Trophoblast cell (in vitro differentiated cells and primary cell): Measurements from ENCODE around the gene PRSS48.

Source experiments
- DNase-seq, 2 donors: peaks; one replicate each; pipeline ENCODE4 v3.0.0-alpha.2; 2016
- H2AFZ ChIP-seq: 2 replicates; pipeline ENCODE4 v1.6.1; 2013; ENCODE audit warnings: low read length, moderate library complexity, mild to moderate bottlenecking; ENCODE audit not compliant: insufficient read depth, poor library complexity
- H2AK5ac ChIP-seq: 2 replicates; pipeline ENCODE4 v1.6.1; 2013; ENCODE audit warnings: mild to moderate bottlenecking, low read length
- H2BK120ac ChIP-seq: 2 replicates; pipeline ENCODE4 v1.6.1; 2013; ENCODE audit warnings: low read length, mild to moderate bottlenecking, moderate library complexity; ENCODE audit not compliant: insufficient read depth, poor library complexity
- H2BK12ac ChIP-seq: 2 replicates; pipeline ENCODE4 v1.6.1; 2013; ENCODE audit warnings: mild to moderate bottlenecking, low read length, moderate library complexity
- H2BK5ac ChIP-seq: 2 replicates; pipeline ENCODE4 v1.6.1; 2013; ENCODE audit warnings: low read length, low read depth, moderate library complexity, mild to moderate bottlenecking; ENCODE audit not compliant: poor library complexity
- H3K14ac ChIP-seq: 2 replicates; pipeline ENCODE4 v1.6.1; 2013; ENCODE audit warnings: mild to moderate bottlenecking, low read length
- H3K18ac ChIP-seq: 2 replicates; pipeline ENCODE4 v1.6.1; 2013; ENCODE audit warnings: mild to moderate bottlenecking, low read length
- H3K23ac ChIP-seq: 2 replicates; pipeline ENCODE4 v1.6.1; 2013; ENCODE audit warnings: low read length
- H3K27ac ChIP-seq: 2 replicates; pipeline ENCODE4 v1.5.1; 2013; ENCODE audit warnings: low read depth, mild to moderate bottlenecking, inconsistent platforms, low read length, moderate library complexity
- H3K27me3 ChIP-seq: 2 replicates; pipeline ENCODE4 v1.6.1; 2013; ENCODE audit warnings: inconsistent platforms, mild to moderate bottlenecking, low read length, moderate library complexity; ENCODE audit not compliant: insufficient read depth
- H3K36me3 ChIP-seq, 2 experiments: 1 replicate in 1 of 2; 2 replicates in 1 of 2; pipeline ENCODE4 v1.6.1; 2013; ENCODE audit warnings: low read length in 2 of 2, mild to moderate bottlenecking in 2 of 2, moderate library complexity in 1 of 2; ENCODE audit not compliant: insufficient read depth in 2 of 2, control insufficient read depth in 1 of 2
- H3K4ac ChIP-seq: 2 replicates; pipeline ENCODE4 v1.6.1; 2013; ENCODE audit warnings: low read depth, mild to moderate bottlenecking, low read length, moderate library complexity
- H3K4me1 ChIP-seq, 2 experiments: 1 replicate in 1 of 2; 2 replicates in 1 of 2; pipeline ENCODE4 v1.6.1; 2013; ENCODE audit warnings: low read length in 2 of 2, mild to moderate bottlenecking in 2 of 2, moderate library complexity in 1 of 2; ENCODE audit not compliant: insufficient read depth in 2 of 2, control insufficient read depth in 1 of 2
- H3K4me2 ChIP-seq: 2 replicates; pipeline ENCODE4 v1.6.1; 2013; ENCODE audit warnings: inconsistent platforms, mild to moderate bottlenecking, low read length, moderate library complexity
- H3K4me3 ChIP-seq: 2 replicates; pipeline ENCODE4 v1.5.1; 2013; ENCODE audit warnings: mild to moderate bottlenecking, low read depth, low read length, inconsistent platforms
- H3K79me1 ChIP-seq: one replicate; pipeline ENCODE4 v1.6.1; 2013; ENCODE audit warnings: low read length
- H3K79me2 ChIP-seq: 2 replicates; pipeline ENCODE4 v1.6.1; 2013; ENCODE audit warnings: low read length, mild to moderate bottlenecking; ENCODE audit not compliant: control insufficient read depth, insufficient read depth, poor library complexity
- H3K9ac ChIP-seq: 2 replicates; pipeline ENCODE4 v1.6.1; 2013; ENCODE audit warnings: mild to moderate bottlenecking, low read length
- H3K9me3 ChIP-seq: 2 replicates; pipeline ENCODE4 v1.6.1; 2013; ENCODE audit warnings: low read depth, mild to moderate bottlenecking, control low read depth, inconsistent platforms, low read length; ENCODE audit not compliant: insufficient read depth
- H4K12ac ChIP-seq: 2 replicates; pipeline ENCODE4 v1.6.1; 2013; ENCODE audit warnings: low read depth, mild to moderate bottlenecking, low read length, moderate library complexity
- H4K8ac ChIP-seq: 2 replicates; pipeline ENCODE4 v1.6.1; 2013; ENCODE audit warnings: low read depth, mild to moderate bottlenecking, low read length, moderate library complexity
- H4K91ac ChIP-seq: one replicate; pipeline ENCODE4 v1.6.1; 2013; ENCODE audit warnings: low read depth, mild to moderate bottlenecking, low read length, moderate library complexity
- WGBS: extraction: QIAGEN DNeasy Blood & Tissue Kit; methylation state at CpG from one replicate; pipeline ENCODE4 v1.1.7; 2013; ENCODE audit warnings: missing lambda C conversion rate; ENCODE audit not compliant: insufficient read length, insufficient coverage; ENCODE audit errors: extremely low coverage; 5-methylcytosine and 5-hydroxymethylcytosine counted together

The PRSS48 gene

DNA sequence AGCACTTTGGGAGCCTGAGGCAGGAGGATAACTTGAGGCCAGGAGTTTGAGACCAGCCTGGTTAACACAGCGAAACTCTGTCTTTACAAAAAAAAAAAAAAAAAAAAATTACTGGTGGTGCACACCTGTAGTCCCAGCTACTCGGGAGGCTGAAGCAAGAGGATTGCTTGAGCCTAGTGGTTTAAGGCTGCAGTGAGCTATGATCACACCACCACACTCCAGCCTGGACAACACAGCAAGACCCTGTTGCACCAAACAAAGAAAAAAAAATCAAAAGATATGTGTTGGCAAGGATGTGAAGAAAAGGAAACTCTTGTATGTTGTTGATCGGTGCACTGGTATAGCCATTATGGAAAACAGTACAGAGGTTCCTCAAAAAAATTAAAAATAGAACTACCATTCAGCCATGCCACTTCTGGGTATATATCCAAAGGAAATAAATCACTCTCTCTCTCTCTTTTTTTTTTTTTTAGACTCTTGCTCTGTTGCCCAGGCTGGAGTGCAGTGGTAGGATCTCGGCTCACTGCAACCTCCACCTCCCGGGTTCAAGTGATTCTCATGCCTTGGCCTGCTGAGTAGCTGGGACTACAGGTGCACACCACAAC is 33.3 kb downstream of the PRSS48 start:
- no peaks in the 10 kb centered on the region for H3K9me3 ChIP-seq
- H2BK12ac ChIP-seq: no peak overlapping the region
- peaks cover 0 to 8% of the 10 kb centered on the region in 2 experiments for H3K4me1 ChIP-seq
- H3K23ac ChIP-seq: no peak overlapping the region
- H3K18ac ChIP-seq: no peak overlapping the region
- no peak overlapping the region for H4K8ac ChIP-seq
- H2AK5ac ChIP-seq: no peak overlapping the region
- H3K27me3 ChIP-seq: no peaks in the 10 kb centered on the region
- no peak overlapping the region for H3K27ac ChIP-seq
- no peak for DNase-seq
- H3K4me2 ChIP-seq: no peak overlapping the region
- H2AFZ ChIP-seq: no peak overlapping the region
- no peak overlapping the region for H2BK120ac ChIP-seq
- no peak overlapping the region for H3K14ac ChIP-seq
- no peak overlapping the region for H3K9ac ChIP-seq
- H3K4me3 ChIP-seq: no peak overlapping the region
- H3K36me3 ChIP-seq: no peaks in the 10 kb centered on the region
- no peak overlapping the region for H3K4ac ChIP-seq
- no peak overlapping the region for H4K12ac ChIP-seq
- no peak overlapping the region for H4K91ac ChIP-seq
- WGBS: no CpG with 5 or more reads among the region's 5 CpGs
- peaks cover 2% of the 10 kb centered on the region for H3K79me1 ChIP-seq
- no peaks in the 10 kb centered on the region for H3K79me2 ChIP-seq
- H2BK5ac ChIP-seq: no peak overlapping the region

DNA sequence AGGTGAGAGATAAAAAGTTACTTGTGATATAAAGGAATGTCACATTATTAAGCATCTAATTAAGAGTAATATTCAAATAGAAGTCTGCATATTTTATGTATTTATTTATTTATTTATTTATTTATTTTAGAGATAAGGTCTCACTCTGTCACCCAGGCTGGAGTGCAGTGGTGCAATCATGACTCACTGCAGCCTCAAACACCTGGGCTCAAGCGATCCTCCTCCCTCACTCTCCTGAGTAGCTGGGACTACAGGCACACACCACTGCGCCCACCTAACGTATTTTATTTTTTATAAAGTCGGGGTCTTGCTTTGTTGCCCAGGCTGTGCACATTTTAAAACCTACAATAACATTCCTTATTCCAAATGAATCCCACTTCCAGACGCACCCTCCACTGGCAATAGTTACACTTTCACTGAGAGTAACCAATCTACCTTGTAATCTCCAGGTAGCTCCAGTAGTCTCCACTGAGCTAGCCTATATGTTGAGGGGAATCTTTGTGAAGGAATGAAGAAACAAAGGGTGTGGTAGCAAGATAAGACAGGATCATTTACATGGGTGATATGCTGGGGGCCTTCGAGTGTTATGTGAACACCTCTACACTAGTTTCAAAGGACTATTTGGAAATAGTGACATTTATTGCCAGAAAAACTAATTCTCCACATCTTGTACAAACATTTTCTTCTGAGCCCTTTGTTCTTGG is 36.5 kb downstream of the PRSS48 start:
- no CpG with 5 or more reads among the region's 6 CpGs for WGBS
- no peak overlapping the region for H3K23ac ChIP-seq

DNA sequence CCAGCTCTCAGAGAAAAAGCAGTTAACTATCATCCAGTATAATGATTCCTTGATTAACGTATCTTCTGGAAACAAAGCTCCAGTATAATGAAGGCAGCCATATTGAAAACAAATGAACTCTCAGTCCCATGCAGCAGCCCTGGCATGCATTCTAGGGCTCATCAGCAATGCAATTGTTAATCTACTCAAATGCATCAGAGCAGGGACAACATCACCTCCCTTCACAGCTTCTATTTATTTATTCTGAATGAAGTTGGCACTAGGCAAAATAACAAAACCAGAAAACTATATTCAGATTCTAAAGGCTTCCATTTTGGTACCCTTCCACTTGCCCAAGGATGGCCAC is 37.0 kb downstream of the PRSS48 start:
- Histone ChIP-seq H3K23ac (no peak overlapping the region), H3K27me3 (no peaks in the 10 kb centered on the region), H2AK5ac (no peak overlapping the region), H2BK120ac (no peak overlapping the region), H3K4me2 (no peak overlapping the region), H3K36me3 (no peaks in the 10 kb centered on the region), H2BK5ac (no peak overlapping the region), H3K4me3 (no peak overlapping the region), H3K4me1 (peaks cover 0 to 13% of the 10 kb centered on the region in 2 experiments), H2BK12ac (no peak overlapping the region), H3K18ac (no peak overlapping the region), H4K8ac (no peak overlapping the region), H4K91ac (no peak overlapping the region), H3K14ac (no peak overlapping the region), H3K79me2 (no peaks in the 10 kb centered on the region), H3K4ac (peak overlapping the region; percentile 64), H3K9ac (no peak overlapping the region), H4K12ac (no peak overlapping the region), H3K79me1 (peaks cover 2% of the 10 kb centered on the region), H3K27ac (no peak overlapping the region), H3K9me3 (no peaks in the 10 kb centered on the region), H2AFZ (no peak overlapping the region)
- DNase-seq: no peak
- no CpG with 5 or more reads among the region's 1 CpG for WGBS

More for the DNA sequence above, 36.5 kb downstream of the PRSS48 start:
- no peak overlapping the region for H2AK5ac ChIP-seq
- H3K79me1 ChIP-seq: peaks cover 2% of the 10 kb centered on the region
- no peak overlapping the region for H2BK120ac ChIP-seq
- H3K27ac ChIP-seq: no peak overlapping the region
- H4K8ac ChIP-seq: no peak overlapping the region
- H3K4ac ChIP-seq: no peak overlapping the region
- no peak overlapping the region for H4K91ac ChIP-seq
- no peak overlapping the region for H3K4me2 ChIP-seq
- no peak overlapping the region for H2AFZ ChIP-seq
- no peaks in the 10 kb centered on the region for H3K27me3 ChIP-seq
- H3K79me2 ChIP-seq: no peaks in the 10 kb centered on the region
- no peak overlapping the region for H2BK12ac ChIP-seq
- peaks cover 0 to 13% of the 10 kb centered on the region in 2 experiments for H3K4me1 ChIP-seq
- H3K36me3 ChIP-seq: no peaks in the 10 kb centered on the region
- H3K9me3 ChIP-seq: no peaks in the 10 kb centered on the region
- no peak overlapping the region for H3K14ac ChIP-seq
- H3K18ac ChIP-seq: no peak overlapping the region
- no peak overlapping the region for H4K12ac ChIP-seq
- no peak overlapping the region for H3K4me3 ChIP-seq
- H2BK5ac ChIP-seq: no peak overlapping the region
- peak; percentile 20 to 57 for DNase-seq
- no peak overlapping the region for H3K9ac ChIP-seq

DNA sequence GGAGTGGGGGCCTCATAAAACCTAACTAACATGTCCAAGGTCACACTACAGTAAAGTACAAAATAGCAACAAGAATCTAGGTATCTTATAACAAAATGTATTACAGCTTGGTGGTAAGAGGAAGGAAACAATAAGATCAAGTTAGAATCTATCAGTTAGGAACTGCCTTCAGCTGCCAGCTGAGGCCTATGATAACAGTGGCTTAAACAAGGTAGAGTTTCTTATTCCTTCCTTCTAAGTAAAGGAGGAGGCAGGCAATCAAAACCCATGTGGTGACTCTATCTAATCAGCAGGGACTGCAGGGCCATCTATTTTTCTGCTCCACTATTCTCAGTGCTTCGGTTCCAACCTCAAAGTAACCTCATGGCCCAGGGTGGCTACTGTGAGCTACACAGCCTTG is 37.5 kb downstream of the PRSS48 start:
- DNase-seq: no peak
- no CpG with 5 or more reads among the region's 1 CpG for WGBS
- no peaks in the 10 kb centered on the region for H3K79me2 ChIP-seq
- H2BK12ac ChIP-seq: no peak overlapping the region
- no peak overlapping the region for H3K4me2 ChIP-seq
- H3K9me3 ChIP-seq: no peaks in the 10 kb centered on the region
- peaks cover 0 to 13% of the 10 kb centered on the region in 2 experiments for H3K4me1 ChIP-seq
- H3K36me3 ChIP-seq: no peaks in the 10 kb centered on the region
- H3K79me1 ChIP-seq: peaks cover 2% of the 10 kb centered on the region
- H3K14ac ChIP-seq: no peak overlapping the region
- H3K18ac ChIP-seq: no peak overlapping the region
- no peak overlapping the region for H4K12ac ChIP-seq
- no peak overlapping the region for H2BK5ac ChIP-seq
- H4K8ac ChIP-seq: no peak overlapping the region
- peak overlapping the region; percentile 5 for H3K4ac ChIP-seq
- no peaks in the 10 kb centered on the region for H3K27me3 ChIP-seq
- H3K9ac ChIP-seq: no peak overlapping the region
- no peak overlapping the region for H2BK120ac ChIP-seq
- H2AK5ac ChIP-seq: no peak overlapping the region
- H4K91ac ChIP-seq: no peak overlapping the region
- no peak overlapping the region for H3K4me3 ChIP-seq
- no peak overlapping the region for H3K27ac ChIP-seq
- no peak overlapping the region for H3K23ac ChIP-seq
- no peak overlapping the region for H2AFZ ChIP-seq
